ENCODE results near the gene SWSAP1. TPM values are rescaled to one million over a fixed set of nuclear protein-coding genes. Genes with fewer than 3 reads are reported as not detected.
"Not testable (repeated sequence)": the region's sequence is repeated elsewhere in the genome, so short reads cannot be mapped to it uniquely, and the experiment has no call there.

Gene SWSAP1
- total RNA-seq, 4 donors from 2014 or later, result 1.6 to 3.7 (median 2.6) TPM

- Histone ChIP-seq H3K4me1 (peaks cover 8% of the 10 kb centered on the region), H3K9me3 (no peaks in the 10 kb centered on the region), H3K27me3 (peaks cover 11% of the 10 kb centered on the region), H3K4me3 (no peak overlapping the region), H3K36me3 (no peaks in the 10 kb centered on the region), H3K27ac (no peak overlapping the region)
- DNase-seq (ENCODE audit: low spot score in 2 of 2), result no peak
- 67% methylated on average over 9 of the region's 9 CpGs for WGBS
- no peak for TF ChIP-seq EP300 (IDR thresholded peaks at IDR 0.05)
- no peak for TF ChIP-seq POLR2A (IDR thresholded peaks at IDR 0.05)
- TF ChIP-seq, protein P1, sequence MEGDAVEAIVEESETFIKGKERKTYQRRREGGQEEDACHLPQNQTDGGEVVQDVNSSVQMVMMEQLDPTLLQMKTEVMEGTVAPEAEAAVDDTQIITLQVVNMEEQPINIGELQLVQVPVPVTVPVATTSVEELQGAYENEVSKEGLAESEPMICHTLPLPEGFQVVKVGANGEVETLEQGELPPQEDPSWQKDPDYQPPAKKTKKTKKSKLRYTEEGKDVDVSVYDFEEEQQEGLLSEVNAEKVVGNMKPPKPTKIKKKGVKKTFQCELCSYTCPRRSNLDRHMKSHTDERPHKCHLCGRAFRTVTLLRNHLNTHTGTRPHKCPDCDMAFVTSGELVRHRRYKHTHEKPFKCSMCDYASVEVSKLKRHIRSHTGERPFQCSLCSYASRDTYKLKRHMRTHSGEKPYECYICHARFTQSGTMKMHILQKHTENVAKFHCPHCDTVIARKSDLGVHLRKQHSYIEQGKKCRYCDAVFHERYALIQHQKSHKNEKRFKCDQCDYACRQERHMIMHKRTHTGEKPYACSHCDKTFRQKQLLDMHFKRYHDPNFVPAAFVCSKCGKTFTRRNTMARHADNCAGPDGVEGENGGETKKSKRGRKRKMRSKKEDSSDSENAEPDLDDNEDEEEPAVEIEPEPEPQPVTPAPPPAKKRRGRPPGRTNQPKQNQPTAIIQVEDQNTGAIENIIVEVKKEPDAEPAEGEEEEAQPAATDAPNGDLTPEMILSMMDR (IDR thresholded peaks at IDR 0.05), result no peak
- TF ChIP-seq POLR2AphosphoS5 (IDR thresholded peaks at IDR 0.05), result no peak
Measured at GRCh38 chr19:11404588-11405222, 30.2 kb downstream of the SWSAP1 start.

- Histone ChIP-seq H3K27me3 (peaks cover 11% of the 10 kb centered on the region), H3K36me3 (no peaks in the 10 kb centered on the region), H3K27ac (no peak overlapping the region), H3K4me1 (peaks cover 8% of the 10 kb centered on the region), H3K9me3 (no peaks in the 10 kb centered on the region), H3K4me3 (no peak overlapping the region)
- DNase-seq (ENCODE audit: low spot score in 2 of 2), result no peak
- TF ChIP-seq POLR2AphosphoS5 (IDR thresholded peaks at IDR 0.05) (no peak), EP300 (IDR thresholded peaks at IDR 0.05) (no peak), POLR2A (IDR thresholded peaks at IDR 0.05) (no peak)
- TF ChIP-seq, protein P1 (IDR thresholded peaks at IDR 0.05), result peak in 1 of 2 donors; percentile 34
- 46% methylated on average over 34 of the region's 44 CpGs for WGBS
Measured at GRCh38 chr19:11405846-11406643, 31.6 kb downstream of the SWSAP1 start.

- not testable (repeated sequence) for H3K36me3 ChIP-seq; H3K9me3 ChIP-seq; H3K27ac ChIP-seq; H3K4me3 ChIP-seq; DNase-seq (ENCODE audit: low spot score in 2 of 2); H3K4me1 ChIP-seq
- H3K27me3 ChIP-seq, result peaks cover 11% of the 10 kb centered on the region
- WGBS, result 82% methylated on average over 12 of the region's 12 CpGs
Measured at GRCh38 chr19:11406703-11407236, 32.3 kb downstream of the SWSAP1 start.

DNA sequence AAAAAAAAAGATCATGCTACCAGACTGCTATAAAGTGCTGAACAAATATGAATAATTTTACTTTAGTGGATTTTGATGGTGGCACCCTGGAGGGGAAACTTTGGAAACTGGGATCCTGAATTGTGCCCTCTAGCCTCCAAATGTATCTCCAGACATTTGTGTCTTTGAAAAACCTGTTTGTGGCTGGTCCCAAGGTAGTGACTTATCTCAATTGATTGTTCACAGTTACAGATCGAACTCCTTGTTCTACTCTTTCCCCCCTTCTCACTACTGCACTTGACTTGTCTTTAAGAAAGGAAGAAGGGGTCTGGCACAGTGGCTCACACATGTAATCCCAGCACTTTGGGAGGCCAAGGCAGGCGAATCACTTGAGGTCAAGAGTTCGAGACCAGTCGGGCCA lies 34.1 kb downstream of the SWSAP1 start:
- WGBS, result 82% methylated on average over 4 of the region's 4 CpGs
- peaks cover 8% of the 10 kb centered on the region for H3K4me1 ChIP-seq
- H3K4me3 ChIP-seq, result no peak overlapping the region
- H3K36me3 ChIP-seq, result no peaks in the 10 kb centered on the region
- TF ChIP-seq POLR2A (IDR thresholded peaks at IDR 0.05) (no peak), POLR2AphosphoS5 (IDR thresholded peaks at IDR 0.05) (no peak), EP300 (IDR thresholded peaks at IDR 0.05) (no peak)
- TF ChIP-seq, protein P1 (IDR thresholded peaks at IDR 0.05), result no peak
- no peak for DNase-seq (ENCODE audit: low spot score in 2 of 2)
- H3K9me3 ChIP-seq, result no peaks in the 10 kb centered on the region
- no peak overlapping the region for H3K27ac ChIP-seq
- peaks cover 11% of the 10 kb centered on the region for H3K27me3 ChIP-seq

DNA sequence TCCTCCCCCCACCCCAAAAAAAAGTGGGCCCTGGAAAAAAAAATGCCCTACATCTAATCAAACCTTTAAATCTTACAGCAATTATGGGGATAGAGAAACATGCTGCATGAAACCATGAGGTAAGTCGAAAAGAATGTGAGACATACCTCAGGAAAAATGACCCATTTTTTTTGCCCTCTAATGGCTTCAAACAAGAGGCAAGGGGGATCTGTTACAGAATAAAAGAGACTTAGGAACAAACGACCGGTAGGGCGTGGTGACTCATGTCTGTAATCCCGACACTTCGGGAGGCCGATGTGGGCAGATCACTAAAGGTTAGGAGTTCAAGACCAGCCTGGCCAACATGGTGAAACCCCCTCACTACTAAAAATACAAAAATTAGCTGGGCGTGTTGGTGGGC lies 36.2 kb downstream of the SWSAP1 start:
- H3K9me3 ChIP-seq, result no peaks in the 10 kb centered on the region
- H3K36me3 ChIP-seq, result no peaks in the 10 kb centered on the region
- H3K27me3 ChIP-seq, result peaks cover 11% of the 10 kb centered on the region
- DNase-seq (ENCODE audit: low spot score in 2 of 2), result no peak
- 61% methylated on average over 8 of the region's 8 CpGs for WGBS
- H3K27ac ChIP-seq, result no peak overlapping the region
- TF ChIP-seq, protein P1 (IDR thresholded peaks at IDR 0.05), result no peak
- TF ChIP-seq POLR2A (IDR thresholded peaks at IDR 0.05), result no peak
- peaks cover 8% of the 10 kb centered on the region for H3K4me1 ChIP-seq
- H3K4me3 ChIP-seq, result no peak overlapping the region

Data from suprapubic skin (tissue), 4 donors.